IMR-90 (cell line): ENCODE measurements around the gene CNTN4. TPM values are rescaled to one million over a fixed set of nuclear protein-coding genes. Genes with fewer than 3 reads are reported as not detected.

Experiments
- ATAC-seq: fragments of 200-7000 bp; cut with Tn5 transposase; 2 replicates; pipeline ENCODE4 v1.9.1; 2020; ENCODE audit warnings: low read depth, mild to moderate bottlenecking, moderate library complexity
- BruUV-seq: library from RNA; stranded (reverse); fragments of 400-500 nt; replicated peaks from 2 replicates; lab custom pipeline; 2021; lab: Mats Ljungman, UMichigan
- CTCF ChIA-PET: fragments of 300-600 bp; formaldehyde crosslinking; extraction: SDS; loops from one replicate; lab custom pipeline; 2021; ENCODE audit warnings: antibody characterized with exemption; lab: Yijun Ruan, JAX
- POLR2A ChIA-PET: fragments of 300-600 bp; sonication (Branson Sonifier 250); formaldehyde crosslinking; loops from one replicate; lab custom pipeline; 2022; ENCODE audit warnings: antibody characterized with exemption; ENCODE audit not compliant: unreplicated experiment; lab: Charles Lee
- DNase-seq: peaks from one replicate; pipeline ENCODE4 v3.0.0; 2013
- H2AFZ ChIP-seq: replicated peaks from 2 replicates; pipeline ENCODE3; 2013; ENCODE audit warnings: low read length, mild to moderate bottlenecking; ENCODE audit not compliant: poor library complexity
- H2AK5ac ChIP-seq: 2 replicates; pipeline ENCODE4 v1.6.1; 2013; ENCODE audit warnings: low read depth, low read length, inconsistent platforms
- H2AK9ac ChIP-seq: replicated peaks from 2 replicates; pipeline ENCODE3; 2013; ENCODE audit warnings: mild to moderate bottlenecking, low read depth, low read length, moderate library complexity; ENCODE audit not compliant: poor library complexity
- H2BK120ac ChIP-seq: 2 replicates; pipeline ENCODE4 v1.6.1; 2013; ENCODE audit warnings: low read depth, low read length, inconsistent platforms
- H2BK15ac ChIP-seq: 3 replicates; pipeline ENCODE4 v1.6.1; 2013; ENCODE audit warnings: low read depth, low read length, inconsistent platforms
- H2BK20ac ChIP-seq: 2 replicates; pipeline ENCODE4 v1.6.1; 2013; ENCODE audit warnings: low read depth, mild to moderate bottlenecking, inconsistent platforms, low read length, moderate library complexity
- H2BK5ac ChIP-seq: 2 replicates; pipeline ENCODE4 v1.6.1; 2013; ENCODE audit warnings: mild to moderate bottlenecking, low read depth, low read length, inconsistent platforms; ENCODE audit not compliant: poor library complexity, severe bottlenecking
- H3K14ac ChIP-seq: replicated peaks from 2 replicates; pipeline ENCODE4 v1.6.1; 2013; ENCODE audit warnings: low read depth, low read length, inconsistent platforms
- H3K18ac ChIP-seq: 2 replicates; pipeline ENCODE4 v1.6.1; 2013; ENCODE audit warnings: low read depth, low read length, control low read depth
- H3K23ac ChIP-seq: 2 replicates; pipeline ENCODE4 v1.6.1; 2013; ENCODE audit warnings: low read depth, low read length, inconsistent platforms
- H3K27ac ChIP-seq: 2 replicates; pipeline ENCODE4 v1.5.1; 2013; ENCODE audit warnings: mild to moderate bottlenecking, control low read depth, low read length; ENCODE audit not compliant: insufficient read depth
- H3K27me3 ChIP-seq: 2 replicates; pipeline ENCODE4 v1.6.1; 2013; ENCODE audit warnings: low read length; ENCODE audit not compliant: control insufficient read depth, insufficient read depth
- H3K36me3 ChIP-seq: 2 replicates; pipeline ENCODE4 v1.6.1; 2013; ENCODE audit warnings: low read length, mixed read lengths; ENCODE audit not compliant: control insufficient read depth, insufficient read depth
- H3K4ac ChIP-seq: 2 replicates; pipeline ENCODE4 v1.6.1; 2013; ENCODE audit warnings: low read depth, low read length, inconsistent platforms
- H3K4me1 ChIP-seq: 2 replicates; pipeline ENCODE4 v1.6.1; 2013; ENCODE audit warnings: low read length, mixed read lengths; ENCODE audit not compliant: control insufficient read depth, insufficient read depth
- H3K4me2 ChIP-seq: 2 replicates; pipeline ENCODE4 v1.6.1; 2013; ENCODE audit warnings: low read depth, mild to moderate bottlenecking, control low read depth, low read length, moderate library complexity
- H3K4me3 ChIP-seq: 2 replicates; pipeline ENCODE4 v1.5.1; 2013; ENCODE audit warnings: low read depth, mild to moderate bottlenecking, control low read depth, low read length, moderate library complexity; ENCODE audit not compliant: insufficient read depth
- H3K56ac ChIP-seq: 2 replicates; pipeline ENCODE4 v1.6.1; 2013; ENCODE audit warnings: low read length, inconsistent platforms; ENCODE audit not compliant: insufficient read depth; ENCODE audit errors: extremely low read depth
- H3K79me1 ChIP-seq, 2 experiments: 2 replicates each; pipeline ENCODE4 v1.6.1; 2013; ENCODE audit warnings: low read length in 2 of 2, inconsistent platforms in 1 of 2, low read depth in 1 of 2
- H3K9ac ChIP-seq: 2 replicates; pipeline ENCODE4 v1.6.1; 2013; ENCODE audit warnings: low read depth, low read length, control low read depth
- H3K9me1 ChIP-seq: 2 replicates; pipeline ENCODE4 v1.6.1; 2013; ENCODE audit warnings: low read length, inconsistent platforms; ENCODE audit not compliant: insufficient read depth
- H3K9me3 ChIP-seq: 2 replicates; pipeline ENCODE4 v1.6.1; 2013; ENCODE audit warnings: low read length; ENCODE audit not compliant: control insufficient read depth, insufficient read depth
- H4K20me1 ChIP-seq: 2 replicates; pipeline ENCODE4 v1.6.1; 2013; ENCODE audit warnings: low read length, inconsistent platforms; ENCODE audit not compliant: insufficient read depth
- H4K5ac ChIP-seq: 2 replicates; pipeline ENCODE4 v1.6.1; 2013; ENCODE audit warnings: mild to moderate bottlenecking, low read depth, low read length, control low read depth
- H4K8ac ChIP-seq, 2 experiments: 2 replicates each; pipeline ENCODE4 v1.6.1; 2013; ENCODE audit warnings: low read depth in 2 of 2, low read length in 2 of 2, control low read depth in 1 of 2, inconsistent platforms in 1 of 2
- H4K91ac ChIP-seq: 2 replicates; pipeline ENCODE4 v1.6.1; 2013; ENCODE audit warnings: low read depth, low read length, inconsistent platforms; ENCODE audit not compliant: insufficient read depth
- BHLHE40 ChIP-seq: fragments of 150-350 bp; IDR thresholded peaks from 2 replicates; pipeline ENCODE4 v1.6.1; 2016; ENCODE audit warnings: mild to moderate bottlenecking, low read depth, low read length
- CEBPB ChIP-seq: IDR thresholded peaks from 2 replicates; pipeline ENCODE4 v1.6.1; 2012; ENCODE audit warnings: low read depth, low read length, improper control_type of control experiment
- FOS ChIP-seq: fragments of 150-350 bp; IDR thresholded peaks from 2 replicates; pipeline ENCODE4 v1.6.1; 2016; ENCODE audit warnings: low read depth, low read length
- RCOR1 ChIP-seq: IDR thresholded peaks from 2 replicates; pipeline ENCODE4 v1.6.1; 2012; ENCODE audit warnings: mild to moderate bottlenecking, low read length, improper control_type of control experiment; ENCODE audit not compliant: insufficient replicate concordance
- RFX5 ChIP-seq: IDR thresholded peaks from 2 replicates; pipeline ENCODE4 v1.8.0; 2012; ENCODE audit warnings: low read depth, mild to moderate bottlenecking, low read length, moderate library complexity
- SMC3 ChIP-seq: fragments of 150-350 bp; IDR thresholded peaks from 2 replicates; pipeline ENCODE4 v1.6.1; 2016; ENCODE audit warnings: low read depth, mild to moderate bottlenecking, antibody characterized with exemption, low read length, moderate library complexity
- WGBS, 2 experiments: methylation state at CpG; one replicate each; pipeline versions ENCODE4 v1.1.5 to v1.1.7; 2013; ENCODE audit warnings: missing lambda C conversion rate in 2 of 2; ENCODE audit not compliant: insufficient read length in 1 of 2; ENCODE audit errors: extremely low coverage in 2 of 2; 5-methylcytosine and 5-hydroxymethylcytosine counted together
- dilution Hi-C: fragments of 300-500 bp; cut with HindIII; formaldehyde crosslinking; loops from one replicate; pipeline ENCODE4 v1.14.3; 2018; ENCODE audit warnings: low sequenced_read_pairs; ENCODE audit not compliant: unreplicated experiment
- in situ Hi-C: fragments of 300-500 bp; cut with MboI; formaldehyde crosslinking; loops from 3 replicates; pipeline ENCODE4 v1.14.3; 2019; ENCODE audit warnings: low sequenced_read_pairs, inconsistent platforms, mixed read lengths
- intact Hi-C: fragments of 100-400 bp; cut with micrococcal nuclease; formaldehyde crosslinking; loops from 2 replicates; pipeline ENCODE4 v1.10.0; 2022
- polyA plus RNA-seq, 3 experiments: library from polyadenylated mRNA; depleted of rRNA; stranded (reverse); fragments of >200 nt; gene quantifications; 2 replicates each; pipeline ENCODE4 v1.2.3, GENCODE V29; 2012; ENCODE audit warnings: low replicate concordance in 1 of 3
- total RNA-seq: library from RNA; depleted of rRNA; stranded (reverse); fragments of >200 nt; gene quantifications from 2 replicates; pipeline ENCODE4 v1.2.3, GENCODE V29; 2012
- TF ChIP-seq, protein P1 (sequence below): fragments of 150-350 bp; IDR thresholded peaks from 2 replicates; pipeline ENCODE4 v1.6.1; 2017; ENCODE audit warnings: mild to moderate bottlenecking, antibody characterized with exemption, low read length, low read depth

The CNTN4 gene
- total and polyA plus RNA-seq, 2 of the 4 experiments (the other 2 are of a cell fraction): under 0.01 TPM; not detected in 1

DNA sequence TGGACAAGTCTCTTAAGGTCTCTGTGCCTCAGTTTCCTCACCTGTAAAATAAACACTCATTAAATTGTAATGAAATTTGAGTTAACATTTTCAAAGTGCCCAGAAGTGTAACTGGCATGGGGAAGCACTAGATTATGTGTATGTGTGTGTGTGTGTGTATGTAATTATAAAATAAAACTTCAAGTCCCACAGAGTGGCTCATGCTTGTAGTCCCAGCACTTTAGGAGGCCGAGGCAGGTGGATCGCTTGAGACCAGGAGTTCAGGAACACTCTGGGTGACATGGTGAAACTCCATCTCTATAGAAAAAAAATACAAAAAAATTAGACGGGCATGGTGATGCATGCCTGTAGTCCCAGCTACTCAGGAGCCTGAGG is 608.2 kb downstream of the CNTN4 start:
- Histone ChIP-seq H4K8ac (no peak overlapping the region), H3K4me3 (no peak overlapping the region), H2BK120ac (no peak overlapping the region), H4K91ac (no peak overlapping the region), H3K4me2 (no peak overlapping the region), H3K4ac (no peak overlapping the region), H2AK5ac (no peak overlapping the region), H2BK15ac (no peak overlapping the region), H3K9ac (no peak overlapping the region), H3K27me3 (no peaks in the 10 kb centered on the region), H2BK20ac (no peak overlapping the region), H3K36me3 (no peaks in the 10 kb centered on the region), H3K18ac (no peak overlapping the region), H4K20me1 (no peaks in the 10 kb centered on the region), H3K56ac (no peak overlapping the region), H2AFZ (no peak overlapping the region), H3K4me1 (no peaks in the 10 kb centered on the region), H2AK9ac (no peak overlapping the region), H2BK5ac (no peak overlapping the region), H3K27ac (no peak overlapping the region), H3K9me3 (no peaks in the 10 kb centered on the region), H3K9me1 (no peaks in the 10 kb centered on the region), H3K23ac (no peak overlapping the region), H3K79me1 (no peaks in the 10 kb centered on the region), H4K5ac (no peak overlapping the region), H3K14ac (no peak overlapping the region)
- POLR2A ChIA-PET: no interaction called here
- DNase-seq (no peak), ATAC-seq (no peak)
- WGBS, 2 experiments: no CpG with 5 or more reads among the region's 3 CpGs
- intact Hi-C loops (no loop called here), in situ Hi-C loops (no loop called here), dilution Hi-C loops (no loop called here)
- TF ChIP-seq SMC3 (no peak), BHLHE40 (no peak), RCOR1 (no peak), FOS (no peak), CEBPB (no peak), RFX5 (no peak)
- TF ChIP-seq, protein P1, sequence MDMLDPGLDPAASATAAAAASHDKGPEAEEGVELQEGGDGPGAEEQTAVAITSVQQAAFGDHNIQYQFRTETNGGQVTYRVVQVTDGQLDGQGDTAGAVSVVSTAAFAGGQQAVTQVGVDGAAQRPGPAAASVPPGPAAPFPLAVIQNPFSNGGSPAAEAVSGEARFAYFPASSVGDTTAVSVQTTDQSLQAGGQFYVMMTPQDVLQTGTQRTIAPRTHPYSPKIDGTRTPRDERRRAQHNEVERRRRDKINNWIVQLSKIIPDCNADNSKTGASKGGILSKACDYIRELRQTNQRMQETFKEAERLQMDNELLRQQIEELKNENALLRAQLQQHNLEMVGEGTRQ: no peak
- CTCF ChIA-PET: no interaction called here
- no TSS peak for BruUV-seq
